Measurements from ENCODE around the gene AMZ1.
A peak's percentile ranks its signal among the peaks of the same experiment; 100 is the strongest.
"Not testable (repeated sequence)": the region's sequence is repeated elsewhere in the genome, so short reads cannot be mapped to it uniquely, and the experiment has no call there.

Gene AMZ1

DNA sequence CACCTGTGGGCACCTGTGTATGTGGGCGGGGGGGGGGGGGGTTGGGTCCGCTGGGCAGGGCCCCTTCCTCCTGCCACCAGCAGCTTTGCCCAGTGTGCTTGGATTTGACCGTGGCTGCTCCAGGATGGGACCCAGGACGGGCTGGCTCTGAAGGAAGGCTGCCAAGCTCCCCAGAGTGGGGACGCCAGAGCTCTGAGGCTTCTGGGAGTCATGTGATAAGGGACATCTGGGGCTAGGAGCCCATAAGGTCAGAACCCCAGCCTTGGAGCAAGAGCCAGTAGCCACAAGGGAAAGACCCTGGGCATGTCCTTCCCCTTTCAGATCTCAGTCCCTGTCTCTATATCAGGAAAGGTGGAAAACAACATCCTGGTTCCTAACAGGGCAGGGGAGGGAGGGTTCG is 21.8 kb upstream of the AMZ1 start:
- ChIA-PET CTCF (interaction anchor here (1.5 to 3.5 kb wide), 2 partner anchors 15 to 44 kb away, joined by 9 to 10 read pairs; no protein-coding TSS in a partner anchor), POLR2A (no interaction called here)
- no peak overlapping the region for H3K4me3 ChIP-seq (ENCODE audit: low read depth, low read length)
- TF ChIP-seq, protein P1, sequence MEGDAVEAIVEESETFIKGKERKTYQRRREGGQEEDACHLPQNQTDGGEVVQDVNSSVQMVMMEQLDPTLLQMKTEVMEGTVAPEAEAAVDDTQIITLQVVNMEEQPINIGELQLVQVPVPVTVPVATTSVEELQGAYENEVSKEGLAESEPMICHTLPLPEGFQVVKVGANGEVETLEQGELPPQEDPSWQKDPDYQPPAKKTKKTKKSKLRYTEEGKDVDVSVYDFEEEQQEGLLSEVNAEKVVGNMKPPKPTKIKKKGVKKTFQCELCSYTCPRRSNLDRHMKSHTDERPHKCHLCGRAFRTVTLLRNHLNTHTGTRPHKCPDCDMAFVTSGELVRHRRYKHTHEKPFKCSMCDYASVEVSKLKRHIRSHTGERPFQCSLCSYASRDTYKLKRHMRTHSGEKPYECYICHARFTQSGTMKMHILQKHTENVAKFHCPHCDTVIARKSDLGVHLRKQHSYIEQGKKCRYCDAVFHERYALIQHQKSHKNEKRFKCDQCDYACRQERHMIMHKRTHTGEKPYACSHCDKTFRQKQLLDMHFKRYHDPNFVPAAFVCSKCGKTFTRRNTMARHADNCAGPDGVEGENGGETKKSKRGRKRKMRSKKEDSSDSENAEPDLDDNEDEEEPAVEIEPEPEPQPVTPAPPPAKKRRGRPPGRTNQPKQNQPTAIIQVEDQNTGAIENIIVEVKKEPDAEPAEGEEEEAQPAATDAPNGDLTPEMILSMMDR (IDR thresholded peaks at IDR 0.05; ENCODE audit: insufficient read depth, low read length, missing control alignments), result no peak
- DNase-seq (ENCODE audit: low read depth, low spot score), result no peak

DNA sequence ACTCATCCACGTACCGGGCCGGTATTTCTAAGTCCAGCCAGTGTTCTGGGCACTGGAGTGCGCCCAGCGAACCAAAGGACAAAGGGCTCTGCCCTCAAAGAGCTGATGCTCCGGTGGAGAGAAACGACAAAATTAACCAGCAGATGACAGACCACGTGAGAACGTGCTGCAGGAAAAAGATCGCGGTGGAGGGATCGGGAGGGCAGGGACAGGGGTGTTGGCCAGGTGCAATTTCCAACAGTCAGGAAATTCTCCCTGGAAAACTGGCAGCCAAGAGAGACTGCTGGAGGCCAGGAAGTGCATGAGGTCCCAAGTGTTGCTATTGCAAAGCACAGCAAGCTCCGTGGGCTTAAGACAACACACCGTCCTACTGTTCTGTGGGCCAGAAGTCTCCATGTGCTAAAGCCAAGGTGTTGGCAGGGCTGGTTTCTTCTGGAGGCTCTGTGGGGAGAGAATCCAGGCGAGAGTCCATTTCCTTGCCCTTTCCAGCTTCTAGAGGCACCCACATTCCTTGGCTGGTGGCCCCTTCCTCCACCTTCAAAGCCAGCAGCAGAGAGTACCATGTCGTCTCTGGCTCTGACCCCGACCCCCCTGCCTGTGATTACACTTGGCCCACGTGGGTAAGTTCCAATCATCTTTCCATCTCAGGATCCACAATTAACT is 21.3 kb upstream of the AMZ1 start:
- DNase-seq (ENCODE audit: low read depth, low spot score), result no peak

DNA sequence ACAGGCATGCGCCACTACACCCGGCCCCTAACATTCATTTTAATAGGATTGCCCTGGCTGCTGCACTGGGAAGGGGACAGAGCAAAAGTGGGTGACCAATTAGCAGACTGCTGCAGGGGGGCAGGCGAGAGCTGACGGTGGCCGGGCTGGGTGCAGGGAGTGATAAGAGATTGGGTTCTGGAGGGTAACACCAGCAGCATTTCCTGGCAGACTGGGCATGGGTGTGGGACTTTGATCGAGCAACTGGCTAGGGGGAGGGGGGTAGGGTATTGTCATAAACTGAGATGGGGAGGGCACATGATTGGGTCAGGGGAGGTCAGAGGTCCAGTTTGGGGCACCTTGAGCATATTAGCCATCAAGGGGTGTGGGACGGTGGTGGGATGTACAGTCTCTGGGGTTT is 20.2 kb upstream of the AMZ1 start:
- ChIA-PET CTCF (interaction anchor here (1.0 to 3.5 kb wide), 3 partner anchors 15 to 112 kb away, joined by 3 to 9 read pairs (median 4); partner anchors contain the start of gene BRAT1), POLR2A (no interaction called here)
- no peak overlapping the region for H3K4me3 ChIP-seq (ENCODE audit: low read depth, low read length)
- DNase-seq (ENCODE audit: low read depth, low spot score), result no peak
- TF ChIP-seq, protein P1 (IDR thresholded peaks at IDR 0.05; ENCODE audit: insufficient read depth, low read length, missing control alignments), result no peak

More for the DNA sequence above, 21.3 kb upstream of the AMZ1 start:
- H3K4me3 ChIP-seq (ENCODE audit: low read depth, low read length), result no peak overlapping the region
- POLR2A ChIA-PET, result no interaction called here
- CTCF ChIA-PET, result interaction anchor here (0.6 to 3.5 kb wide), 3 partner anchors 7 to 44 kb away, joined by 3 to 9 read pairs (median 4); no protein-coding TSS in a partner anchor
- TF ChIP-seq, protein P1 (IDR thresholded peaks at IDR 0.05; ENCODE audit: insufficient read depth, low read length, missing control alignments), result no peak

DNA sequence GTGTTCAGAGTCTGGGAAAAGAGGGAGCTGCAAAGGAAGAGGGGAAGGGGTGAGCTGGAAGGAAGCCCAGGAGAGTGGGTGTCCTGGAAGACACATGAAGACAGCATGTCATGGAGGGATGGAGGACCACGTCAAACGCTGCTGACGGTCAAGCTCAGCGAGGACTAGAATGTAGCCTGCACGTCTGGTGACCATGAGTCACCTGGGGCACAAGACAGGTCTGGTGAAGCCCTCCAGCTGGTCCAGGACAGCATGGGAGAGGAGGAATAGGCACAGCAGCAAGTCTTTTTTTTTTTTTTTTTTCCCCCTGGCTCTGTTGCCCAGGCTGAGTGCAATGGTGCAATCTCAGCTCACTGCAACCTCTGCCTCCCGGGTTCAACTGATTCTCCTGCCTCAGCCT is 19.6 kb upstream of the AMZ1 start:
- DNase-seq (ENCODE audit: low read depth, low spot score), result no peak
- H3K4me3 ChIP-seq (ENCODE audit: low read depth, low read length), result no peak overlapping the region
- ChIA-PET POLR2A (no interaction called here), CTCF (interaction anchor here (0.6 to 3.5 kb wide), 7 partner anchors 9 to 198 kb away, joined by 3 to 9 read pairs (median 4); partner anchors contain the start of gene BRAT1)
- TF ChIP-seq, protein P1 (IDR thresholded peaks at IDR 0.05; ENCODE audit: insufficient read depth, low read length, missing control alignments), result no peak

DNA sequence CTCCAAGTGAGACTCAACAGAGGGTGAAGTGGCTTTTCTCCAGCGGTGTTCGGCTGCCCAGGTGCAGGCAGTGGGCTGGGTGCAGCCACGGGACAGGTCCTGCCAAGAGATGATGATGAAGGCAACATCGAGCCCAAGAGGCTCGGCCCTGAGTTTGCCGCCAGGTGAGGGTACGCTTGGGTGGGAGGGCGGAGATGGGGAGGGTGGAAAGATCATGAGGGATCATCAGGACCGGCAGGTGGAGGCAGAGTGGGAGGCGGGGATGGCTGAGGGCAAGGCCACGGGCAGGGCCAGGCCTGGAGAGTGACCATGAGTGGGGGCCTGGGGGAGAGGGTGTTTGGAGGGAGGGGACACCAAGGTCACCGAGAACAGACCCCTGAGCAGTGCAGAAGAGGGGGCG is 17.8 kb upstream of the AMZ1 start:
- no peak overlapping the region for H3K4me3 ChIP-seq (ENCODE audit: low read depth, low read length)
- ChIA-PET POLR2A (no interaction called here), CTCF (interaction anchor here (0.7 to 3.3 kb wide), 17 partner anchors 8 to 219 kb away, joined by 3 to 21 read pairs (median 7); no protein-coding TSS in a partner anchor)
- DNase-seq (ENCODE audit: low read depth, low spot score), result no peak
- TF ChIP-seq, protein P1 (IDR thresholded peaks at IDR 0.05; ENCODE audit: insufficient read depth, low read length, missing control alignments), result no peak

DNA sequence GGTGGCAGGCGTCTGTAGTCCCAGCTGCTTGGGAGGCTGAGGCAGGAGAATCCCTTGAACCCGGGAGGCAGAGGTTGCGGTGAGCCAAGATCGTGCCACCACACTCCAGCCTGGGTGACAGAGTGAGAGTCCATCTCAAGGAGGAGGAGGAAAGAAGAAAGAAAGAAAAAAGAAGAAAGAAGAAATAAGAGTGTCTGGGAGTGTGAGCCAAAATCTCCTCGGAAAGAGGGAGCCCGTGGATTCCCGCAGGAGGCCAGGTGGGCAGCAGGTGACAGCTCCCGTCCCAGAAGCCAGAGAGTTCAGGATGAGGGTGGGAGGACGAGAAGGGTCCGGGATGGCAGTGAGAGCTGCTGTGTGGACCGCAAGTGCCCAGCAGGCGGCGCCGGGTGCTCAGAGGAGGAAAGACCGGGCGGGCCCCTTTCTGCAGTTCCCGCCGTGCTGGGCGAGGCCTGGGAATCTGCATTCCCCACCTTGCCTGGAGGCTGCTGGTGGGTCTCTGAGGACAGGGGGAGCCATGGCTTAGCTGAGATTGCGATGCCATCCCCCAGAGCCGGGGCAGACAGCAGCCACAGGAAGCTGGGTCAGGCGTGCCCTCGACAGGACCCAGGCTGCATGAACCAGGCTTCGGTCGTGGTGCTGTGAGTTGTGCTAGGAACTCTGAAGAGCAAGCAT is 17.1 kb upstream of the AMZ1 start:
- TF ChIP-seq, protein P1 (IDR thresholded peaks at IDR 0.05; ENCODE audit: insufficient read depth, low read length, missing control alignments), result peak; percentile 96
- POLR2A ChIA-PET, result no interaction called here
- CTCF ChIA-PET, result interaction anchor here (0.7 to 3.3 kb wide), 23 partner anchors 8 to 484 kb away, joined by 3 to 21 read pairs (median 5); no protein-coding TSS in a partner anchor
- no peak for DNase-seq (ENCODE audit: low read depth, low spot score)
- no peak overlapping the region for H3K4me3 ChIP-seq (ENCODE audit: low read depth, low read length)

DNA sequence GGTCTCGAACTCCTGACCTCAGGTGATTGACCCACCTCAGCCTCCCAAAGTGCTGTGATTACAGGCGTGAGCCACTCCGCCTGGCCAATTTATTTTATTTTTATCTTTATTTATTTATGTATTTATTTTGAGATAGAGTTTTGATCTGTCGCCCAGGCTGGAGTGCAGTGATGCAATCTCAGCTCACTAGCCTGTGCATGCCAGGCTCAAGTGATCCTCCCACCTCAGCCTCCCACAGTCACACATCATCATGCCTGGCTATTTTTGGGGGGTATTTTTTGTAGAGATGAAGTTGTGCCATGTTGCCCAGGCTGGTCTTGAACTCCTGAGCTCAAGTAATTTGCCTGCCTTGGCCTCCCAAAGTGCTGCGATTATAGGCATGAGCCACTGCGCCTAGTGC is 14.8 kb upstream of the AMZ1 start:
- H3K4me3 ChIP-seq (ENCODE audit: low read depth, low read length); POLR2A ChIA-PET; DNase-seq (ENCODE audit: low read depth, low spot score): not testable (repeated sequence)
- CTCF ChIA-PET, result interaction anchor here (1.6 to 1.8 kb wide), 2 partner anchors 106 to 222 kb away, joined by 7 to 8 read pairs; no protein-coding TSS in a partner anchor
